HEK293 (cell line): ENCODE measurements around the gene CPEB4.

Experiments used
- CTCF ChIA-PET: fragments of 350-600 bp; formaldehyde crosslinking; extraction: SDS; loops from one replicate; lab custom pipeline; 2021; ENCODE audit warnings: antibody characterized with exemption; lab: Yijun Ruan, JAX
- POLR2A ChIA-PET: fragments of 300-600 bp; formaldehyde crosslinking; extraction: SDS; loops from one replicate; lab custom pipeline; 2020; ENCODE audit warnings: antibody characterized with exemption, inconsistent platforms; lab: Yijun Ruan, JAX
- H3K27ac ChIP-seq: fragments of 200-500 bp; sonication (Bioruptor generic); 2 replicates; pipeline ENCODE4 v1.5.1; 2014; ENCODE audit warnings: low read depth, low read length, control low read depth, inconsistent platforms; ENCODE audit errors: extremely low read depth
- H3K36me3 ChIP-seq, 2 experiments: fragments of 200-500 bp in 1 of 2; sonication (Bioruptor generic) in 1 of 2; 1 replicate in 1 of 2; 2 replicates in 1 of 2; pipeline ENCODE4 v1.5.1; 2014 to 2017; ENCODE audit warnings: inconsistent platforms in 2 of 2, low read length in 2 of 2; ENCODE audit not compliant: control insufficient read depth in 2 of 2, insufficient read depth in 1 of 2
- H3K4me1 ChIP-seq: fragments of 200-500 bp; sonication (Bioruptor generic); 2 replicates; pipeline ENCODE4 v1.5.1; 2014; ENCODE audit warnings: mild to moderate bottlenecking, low read length, inconsistent platforms; ENCODE audit not compliant: control insufficient read depth, insufficient read depth
- H3K4me3 ChIP-seq: 2 replicates; pipeline ENCODE4 v1.5.1; 2011; ENCODE audit warnings: low read depth, mild to moderate bottlenecking, control low read depth, low read length, moderate library complexity
- H3K9me3 ChIP-seq: fragments of 200-500 bp; sonication (Bioruptor generic); 2 replicates; pipeline ENCODE4 v1.5.1; 2014; ENCODE audit warnings: low read depth, low read length, inconsistent platforms; ENCODE audit not compliant: control insufficient read depth, insufficient read depth
- AEBP2 ChIP-seq: fragments of 450-650 bp; formaldehyde crosslinking; IDR thresholded peaks from 2 replicates; pipeline ENCODE4 v1.5.1; 2016; ENCODE audit warnings: missing biosample characterization, missing genetic modification characterization, borderline replicate concordance
- GLI2 ChIP-seq: fragments of 450-650 bp; formaldehyde crosslinking; IDR thresholded peaks from 2 replicates; pipeline ENCODE4; 2017; ENCODE audit warnings: missing biosample characterization, missing genetic modification characterization, low read depth, borderline replicate concordance
- HIC1 ChIP-seq: fragments of 450-650 bp; formaldehyde crosslinking; IDR thresholded peaks from 2 replicates; pipeline ENCODE4 v1.5.1; 2016; ENCODE audit warnings: missing biosample characterization, missing genetic modification characterization
- HOXC10 ChIP-seq: sonication (generic); formaldehyde crosslinking; IDR thresholded peaks from 2 replicates; pipeline ENCODE4 v1.8.1; 2023; ENCODE audit warnings: mild to moderate bottlenecking, missing genetic modification reagents
- INSM2 ChIP-seq: fragments of 450-650 bp; formaldehyde crosslinking; IDR thresholded peaks from 2 replicates; pipeline ENCODE4 v1.5.1; 2016; ENCODE audit warnings: missing biosample characterization, missing genetic modification characterization
- KLF7 ChIP-seq: fragments of 450-650 bp; formaldehyde crosslinking; IDR thresholded peaks from 2 replicates; pipeline ENCODE4 v1.5.1; 2016; ENCODE audit warnings: missing biosample characterization, missing genetic modification characterization, borderline replicate concordance
- PRDM6 ChIP-seq: fragments of 450-650 bp; formaldehyde crosslinking; IDR thresholded peaks from 2 replicates; pipeline ENCODE4 v1.5.1; 2017; ENCODE audit warnings: missing biosample characterization, missing genetic modification characterization
- SALL2 ChIP-seq: fragments of 450-650 bp; formaldehyde crosslinking; IDR thresholded peaks from 2 replicates; pipeline ENCODE4 v1.5.0; 2017; ENCODE audit warnings: missing biosample characterization, mild to moderate bottlenecking, missing genetic modification characterization, borderline replicate concordance
- WT1 ChIP-seq: fragments of 450-650 bp; formaldehyde crosslinking; IDR thresholded peaks from 2 replicates; pipeline ENCODE4 v1.5.1; 2016; ENCODE audit warnings: missing biosample characterization, missing genetic modification characterization
- YY1 ChIP-seq: fragments of 450-650 bp; formaldehyde crosslinking; IDR thresholded peaks from 2 replicates; pipeline ENCODE4 v1.5.1; 2018; ENCODE audit warnings: missing biosample characterization, missing genetic modification characterization
- ZBTB48 ChIP-seq: fragments of 450-650 bp; formaldehyde crosslinking; IDR thresholded peaks from 2 replicates; pipeline ENCODE4 v1.5.1; 2016; ENCODE audit warnings: missing biosample characterization, missing genetic modification characterization
- ZFP37 ChIP-seq: fragments of 450-650 bp; formaldehyde crosslinking; IDR thresholded peaks from 2 replicates; pipeline ENCODE4 v1.5.1; 2016; ENCODE audit warnings: missing biosample characterization, missing genetic modification characterization
- ZIC2 ChIP-seq: fragments of 450-650 bp; formaldehyde crosslinking; IDR thresholded peaks from 2 replicates; pipeline ENCODE4 v1.5.1; 2016; ENCODE audit warnings: missing biosample characterization, missing genetic modification characterization
- ZNF138 ChIP-seq: fragments of 450-650 bp; formaldehyde crosslinking; IDR thresholded peaks from 2 replicates; pipeline ENCODE4 v1.5.1; 2016; ENCODE audit warnings: missing biosample characterization, missing genetic modification characterization, borderline replicate concordance
- ZNF24 ChIP-seq: fragments of 450-650 bp; formaldehyde crosslinking; IDR thresholded peaks from 2 replicates; pipeline ENCODE4 v1.5.1; 2016; ENCODE audit warnings: missing biosample characterization, missing genetic modification characterization
- ZNF350 ChIP-seq: fragments of 450-650 bp; formaldehyde crosslinking; IDR thresholded peaks from 2 replicates; pipeline ENCODE4 v1.5.0; 2017; ENCODE audit warnings: missing biosample characterization, mild to moderate bottlenecking, missing genetic modification characterization
- ZNF391 ChIP-seq: fragments of 450-650 bp; formaldehyde crosslinking; IDR thresholded peaks from 2 replicates; pipeline ENCODE4 v1.5.1; 2016; ENCODE audit warnings: low read depth, missing biosample characterization, missing genetic modification characterization, borderline replicate concordance
- ZNF513 ChIP-seq: fragments of 450-650 bp; IDR thresholded peaks from 2 replicates; pipeline ENCODE4 v1.5.1; 2018; ENCODE audit warnings: missing biosample characterization, missing genetic modification characterization
- ZNF514 ChIP-seq: fragments of 450-650 bp; formaldehyde crosslinking; IDR thresholded peaks from 2 replicates; pipeline ENCODE4 v1.5.1; 2016; ENCODE audit warnings: missing biosample characterization, missing genetic modification characterization
- ZNF521 ChIP-seq: fragments of 450-650 bp; formaldehyde crosslinking; IDR thresholded peaks from 2 replicates; pipeline ENCODE4 v1.5.1; 2017; ENCODE audit warnings: missing biosample characterization, mild to moderate bottlenecking, missing genetic modification characterization
- ZNF560 ChIP-seq: fragments of 450-650 bp; formaldehyde crosslinking; IDR thresholded peaks from 2 replicates; pipeline ENCODE4 v1.5.1; 2017; ENCODE audit warnings: missing biosample characterization, missing genetic modification characterization, borderline replicate concordance
- ZNF571 ChIP-seq: fragments of 450-650 bp; formaldehyde crosslinking; IDR thresholded peaks from 2 replicates; pipeline ENCODE4 v1.5.0; 2017; ENCODE audit warnings: missing biosample characterization, missing genetic modification characterization
- ZNF580 ChIP-seq: fragments of 450-650 bp; formaldehyde crosslinking; IDR thresholded peaks from 2 replicates; pipeline ENCODE4 v1.5.1; 2016; ENCODE audit warnings: missing biosample characterization, missing genetic modification characterization
- ZNF670 ChIP-seq: fragments of 450-650 bp; formaldehyde crosslinking; IDR thresholded peaks from 2 replicates; pipeline ENCODE4 v1.5.1; 2016; ENCODE audit warnings: missing biosample characterization, missing genetic modification characterization, low read depth
- ZNF701 ChIP-seq: fragments of 450-650 bp; formaldehyde crosslinking; IDR thresholded peaks from 2 replicates; pipeline ENCODE4 v1.5.1; 2016; ENCODE audit warnings: missing biosample characterization, missing genetic modification characterization
- ZNF768 ChIP-seq: fragments of 450-650 bp; formaldehyde crosslinking; IDR thresholded peaks from 2 replicates; pipeline ENCODE4 v1.5.1; 2018; ENCODE audit warnings: missing biosample characterization, mild to moderate bottlenecking, missing genetic modification characterization

The CPEB4 gene

GRCh38 chr5:173841710-173842109 lies 46.4 kb upstream of the CPEB4 start:
- Histone ChIP-seq H3K36me3 (no peaks in the 10 kb centered on the region), H3K27ac (no peak overlapping the region), H3K9me3 (no peaks in the 10 kb centered on the region), H3K4me3 (no peak overlapping the region), H3K4me1 (no peaks in the 10 kb centered on the region)
- ChIA-PET POLR2A (no interaction called here), CTCF (no interaction called here)
- no peak for TF ChIP-seq YY1 (tag by site-specific recombination)
- TF ChIP-seq ZNF670 (tag by site-specific recombination) = no peak
- TF ChIP-seq ZNF24 (tag by site-specific recombination) = no peak
- no peak for TF ChIP-seq ZNF138 (tag by site-specific recombination)
- no peak for TF ChIP-seq PRDM6 (tag by site-specific recombination)
- TF ChIP-seq WT1 (tag by site-specific recombination) = no peak
- no peak for TF ChIP-seq HOXC10 (CRISPR knock-in tag)
- no peak for TF ChIP-seq KLF7
- no peak for TF ChIP-seq GLI2 (tag by site-specific recombination)
- no peak for TF ChIP-seq AEBP2 (tag by site-specific recombination)
- no peak for TF ChIP-seq ZBTB48 (tag by site-specific recombination)
- TF ChIP-seq ZNF391 (tag by site-specific recombination) = no peak
- no peak for TF ChIP-seq ZNF701 (tag by site-specific recombination)
- no peak for TF ChIP-seq INSM2
- TF ChIP-seq ZNF560 (tag by site-specific recombination) = no peak
- TF ChIP-seq ZNF768 (tag by site-specific recombination) = no peak
- no peak for TF ChIP-seq ZNF521 (tag by site-specific recombination)
- TF ChIP-seq ZNF580 (tag by site-specific recombination) = no peak
- TF ChIP-seq ZNF514 (tag by site-specific recombination) = no peak
- no peak for TF ChIP-seq ZIC2 (tag by site-specific recombination)

- H3K36me3 ChIP-seq = no peaks in the 10 kb centered on the region
- H3K4me1 ChIP-seq = no peaks in the 10 kb centered on the region
- ChIA-PET POLR2A (interaction anchor here (1.2 kb wide), 1 partner anchor 44 kb away, joined by 3 read pairs; the partner anchor contains the start of gene CPEB4), CTCF (no interaction called here)
- H3K27ac ChIP-seq = no peak overlapping the region
- H3K9me3 ChIP-seq = no peaks in the 10 kb centered on the region
- H3K4me3 ChIP-seq = no peak overlapping the region
- TF ChIP-seq ZNF513 (tag by site-specific recombination) = no peak
- TF ChIP-seq ZNF514 (tag by site-specific recombination) = no peak
- TF ChIP-seq ZNF350 (tag by site-specific recombination) = no peak
- TF ChIP-seq HIC1 (tag by site-specific recombination) = no peak
- TF ChIP-seq SALL2 (tag by site-specific recombination) = no peak
- TF ChIP-seq ZFP37 (tag by site-specific recombination) = no peak
- no peak for TF ChIP-seq ZNF571 (tag by site-specific recombination)
These were observed 44.4 kb upstream of the CPEB4 start for GRCh38 chr5:173843794-173844193.
